OCI-LY7 (cell line): ENCODE measurements around the gene MKKS.

Source experiments
- EZH2phosphoT487 ChIP-seq: fragments of 200-600 bp; sonication (generic); IDR thresholded peaks from 2 replicates; pipeline ENCODE4 v1.6.1; 2018; ENCODE audit warnings: low read depth, borderline replicate concordance, mild to moderate bottlenecking, mixed run types, antibody characterized with exemption, low read length, moderate library complexity, mixed read lengths
- TF ChIP-seq, protein P1 (sequence below): fragments of 200-600 bp; sonication (generic); conservative IDR thresholded peaks from 2 replicates; pipeline ENCODE4 v1.5.1; 2014; ENCODE audit warnings: mild to moderate bottlenecking, antibody characterized with exemption, low read length, moderate library complexity, mixed read lengths

DNA sequence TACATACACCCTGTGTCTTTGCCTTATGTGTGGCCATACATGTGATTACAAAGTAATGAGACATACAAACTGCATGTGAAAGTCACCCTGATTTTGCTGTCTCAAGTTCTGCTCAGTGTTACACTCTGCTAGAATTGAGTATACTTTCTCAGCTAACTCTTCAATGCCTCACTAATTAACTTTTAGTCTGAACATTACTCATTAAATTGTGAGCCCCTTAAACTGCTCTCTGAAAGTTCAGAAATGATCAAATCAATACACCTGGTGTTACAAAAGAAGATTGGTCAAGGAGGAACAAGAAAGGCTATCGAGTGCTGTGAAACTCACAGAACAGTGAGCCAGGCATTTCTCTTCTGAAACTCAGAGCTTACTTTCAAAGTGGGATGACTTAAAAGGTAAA lies 71.3 kb downstream of the MKKS start:
- TF ChIP-seq, protein P1, sequence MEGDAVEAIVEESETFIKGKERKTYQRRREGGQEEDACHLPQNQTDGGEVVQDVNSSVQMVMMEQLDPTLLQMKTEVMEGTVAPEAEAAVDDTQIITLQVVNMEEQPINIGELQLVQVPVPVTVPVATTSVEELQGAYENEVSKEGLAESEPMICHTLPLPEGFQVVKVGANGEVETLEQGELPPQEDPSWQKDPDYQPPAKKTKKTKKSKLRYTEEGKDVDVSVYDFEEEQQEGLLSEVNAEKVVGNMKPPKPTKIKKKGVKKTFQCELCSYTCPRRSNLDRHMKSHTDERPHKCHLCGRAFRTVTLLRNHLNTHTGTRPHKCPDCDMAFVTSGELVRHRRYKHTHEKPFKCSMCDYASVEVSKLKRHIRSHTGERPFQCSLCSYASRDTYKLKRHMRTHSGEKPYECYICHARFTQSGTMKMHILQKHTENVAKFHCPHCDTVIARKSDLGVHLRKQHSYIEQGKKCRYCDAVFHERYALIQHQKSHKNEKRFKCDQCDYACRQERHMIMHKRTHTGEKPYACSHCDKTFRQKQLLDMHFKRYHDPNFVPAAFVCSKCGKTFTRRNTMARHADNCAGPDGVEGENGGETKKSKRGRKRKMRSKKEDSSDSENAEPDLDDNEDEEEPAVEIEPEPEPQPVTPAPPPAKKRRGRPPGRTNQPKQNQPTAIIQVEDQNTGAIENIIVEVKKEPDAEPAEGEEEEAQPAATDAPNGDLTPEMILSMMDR, result no peak
- TF ChIP-seq EZH2phosphoT487, result no peak
